Heart right ventricle (tissue), 16 donors: ENCODE measurements around the gene DYRK1A. TPM values are rescaled to one million over a fixed set of nuclear protein-coding genes. Genes with fewer than 3 reads are reported as not detected.

Source experiments
- ATAC-seq, 8 donors: fragments of 200-7000 bp; cut with Tn5 transposase; one replicate each; pipeline ENCODE4 v1.9.1; 2020; ENCODE audit warnings: mild to moderate bottlenecking in 8 of 8, moderate library complexity in 8 of 8, moderate number of reproducible peaks in 1 of 8
- DNase-seq, 2 donors: peaks; one replicate each; pipeline ENCODE4 v3.0.0-alpha.2; 2020
- H3K27ac ChIP-seq, 10 donors: fragments of 200-600 bp; sonication (generic) in 2 of 10; one replicate each; pipeline versions ENCODE4 v1.5.0 to v1.8.0; 2020 to 2022; ENCODE audit warnings: mild to moderate bottlenecking in 3 of 10
- H3K27me3 ChIP-seq, 7 donors: fragments of 200-600 bp; one replicate each; pipeline ENCODE4 v1.8.0; 2021 to 2022; ENCODE audit warnings: mild to moderate bottlenecking in 2 of 7
- H3K36me3 ChIP-seq, 9 donors: fragments of 200-600 bp; sonication (generic) in 1 of 9; one replicate each; pipeline versions ENCODE4 v1.5.0 to v1.8.0; 2020 to 2022; ENCODE audit warnings: mild to moderate bottlenecking in 2 of 9
- H3K4me1 ChIP-seq, 9 donors: fragments of 200-600 bp; sonication (generic) in 1 of 9; one replicate each; pipeline versions ENCODE4 v1.5.0 to v1.8.0; 2020 to 2022; ENCODE audit warnings: mild to moderate bottlenecking in 4 of 9
- H3K4me3 ChIP-seq, 10 donors: fragments of 200-600 bp; sonication (generic) in 2 of 10; one replicate each; pipeline versions ENCODE4 v1.5.0 to v1.8.0; 2020 to 2022; ENCODE audit warnings: mild to moderate bottlenecking in 7 of 10, moderate library complexity in 2 of 10
- H3K9me3 ChIP-seq, 11 donors: fragments of 200-600 bp in 10 of 11; sonication (generic) in 2 of 11; one replicate each; pipeline versions ENCODE4 v1.5.0 to v1.8.0; 2013 to 2022; ENCODE audit warnings: mild to moderate bottlenecking in 2 of 11, control low read depth in 1 of 11, moderate library complexity in 1 of 11
- WGBS, 2 donors: extraction: QIAGEN DNeasy Blood & Tissue Kit; methylation state at CpG; one replicate each; pipeline ENCODE4 v1.1.7; 2013; ENCODE audit warnings: inconsistent platforms in 1 of 2; 5-methylcytosine and 5-hydroxymethylcytosine counted together
- intact Hi-C, 10 donors: fragments of 100-400 bp; cut with DNase I; formaldehyde crosslinking; loops; one replicate each; pipeline versions ENCODE4 v1.11.1 to v1.14.2; 2022
- polyA plus RNA-seq, 2 donors: library from polyadenylated mRNA; stranded (reverse); fragments of 200-250 nt; gene quantifications; one replicate each; pipeline ENCODE4 v1.2.3, GENCODE V29; 2013
- total RNA-seq, 10 donors: library from RNA; stranded (reverse); fragmentation: NEBNext Ultra II Directional in 3 of 10; extraction: Animal tissue kit (Norgen Biotek cat#: 25700) in 3 of 10; gene quantifications; one replicate each; pipeline versions ENCODE4 v1.2.1 to v1.2.4, GENCODE V29; 2021 to 2023
- TF ChIP-seq, protein P1 (sequence below), 9 donors: fragments of 200-600 bp; sonication (generic) in 2 of 9; IDR thresholded peaks; one replicate each; pipeline versions ENCODE4 v1.5.0 to v1.8.0; 2021 to 2022; ENCODE audit warnings: antibody characterized with exemption in 9 of 9, mild to moderate bottlenecking in 5 of 9, moderate library complexity in 1 of 9
- donor health status: Arrhythmogenic right ventricular cardiomyopathy.
- donor health status: ischemic (EF 13 %, LVEDD 7.1; RV severe dilation, severe dysfunction).
- donor health status: healthy with polysubstance abuse.
- donor health status: DM: no; HTN: yes; CAD: no.
- donor health status: DM: no; HTN: no; CAD: no.
- donor health status: ischemic (EF 25% LVEDD 6.9; RV normal size, moderate dysfunction).
- donor health status: ischemic (EF 25% LVEDD 5.7; RV mildly dilated, moderate dysfunction).
- donor health status: healthy.
- donor health status: DM: yes; HTN: yes; CAD: no.
- donor health status: Ischemic cardiomyopathy.
- donor health status: ischemic (EF 35%, LVEDD 5.7; RV mildly dilated, moderate dysfunction).
- donor health status: nonischemic (EF 11% LVEDD 7.7; RV severe dilation, severe dysfunction).
- donor health status: DM: yes; HTN: yes; CAD: no.
- donor health status: PGD.
- donor health status: ischemic (EF 29% LVEDD 5.4; RV normal size, mild dysfunction).
- donor health status: nonischemic (EF 23%, LVEDD 6.1; RV moderate dilation, normal function).

Gene DYRK1A
- total and polyA plus RNA-seq, 12 donors = 24.7 to 94.2 (median 73.2) TPM

DNA sequence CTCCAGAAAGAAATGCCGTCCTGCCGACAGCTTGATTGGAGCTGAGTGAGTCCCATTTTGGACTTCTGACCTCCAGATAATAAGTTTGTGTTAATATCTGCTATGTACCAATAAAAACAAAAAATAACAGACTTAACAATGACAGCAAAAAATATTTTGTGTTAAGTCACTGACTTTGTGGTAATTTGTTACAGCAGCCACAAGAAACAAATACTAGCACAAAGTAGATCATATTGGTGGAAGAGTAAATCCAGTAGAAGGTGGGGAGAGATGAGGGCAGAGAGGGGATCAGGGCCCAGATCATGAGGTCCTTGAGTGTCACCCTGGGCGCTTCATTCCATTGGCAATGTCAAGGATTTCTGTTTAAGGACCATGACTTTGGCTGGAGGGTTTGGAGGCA is 168.6 kb downstream of the DYRK1A start:
- intact Hi-C loops = no loop called here
- Histone ChIP-seq H3K27ac (no peak overlapping the region), H3K4me3 (no peak overlapping the region), H3K4me1 (peaks cover 0 to 29% (median 14%) of the 10 kb centered on the region in 9 donors), H3K36me3 (no peaks in the 10 kb centered on the region), H3K9me3 (peaks cover 0 to 27% (median 10%) of the 10 kb centered on the region in 11 donors), H3K27me3 (peaks cover 0 to 21% (median 0%) of the 10 kb centered on the region in 7 donors)
- TF ChIP-seq, protein P1, sequence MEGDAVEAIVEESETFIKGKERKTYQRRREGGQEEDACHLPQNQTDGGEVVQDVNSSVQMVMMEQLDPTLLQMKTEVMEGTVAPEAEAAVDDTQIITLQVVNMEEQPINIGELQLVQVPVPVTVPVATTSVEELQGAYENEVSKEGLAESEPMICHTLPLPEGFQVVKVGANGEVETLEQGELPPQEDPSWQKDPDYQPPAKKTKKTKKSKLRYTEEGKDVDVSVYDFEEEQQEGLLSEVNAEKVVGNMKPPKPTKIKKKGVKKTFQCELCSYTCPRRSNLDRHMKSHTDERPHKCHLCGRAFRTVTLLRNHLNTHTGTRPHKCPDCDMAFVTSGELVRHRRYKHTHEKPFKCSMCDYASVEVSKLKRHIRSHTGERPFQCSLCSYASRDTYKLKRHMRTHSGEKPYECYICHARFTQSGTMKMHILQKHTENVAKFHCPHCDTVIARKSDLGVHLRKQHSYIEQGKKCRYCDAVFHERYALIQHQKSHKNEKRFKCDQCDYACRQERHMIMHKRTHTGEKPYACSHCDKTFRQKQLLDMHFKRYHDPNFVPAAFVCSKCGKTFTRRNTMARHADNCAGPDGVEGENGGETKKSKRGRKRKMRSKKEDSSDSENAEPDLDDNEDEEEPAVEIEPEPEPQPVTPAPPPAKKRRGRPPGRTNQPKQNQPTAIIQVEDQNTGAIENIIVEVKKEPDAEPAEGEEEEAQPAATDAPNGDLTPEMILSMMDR (IDR thresholded peaks at IDR 0.05) = no peak
- DNase-seq (no peak), ATAC-seq (no peak)
- WGBS, 2 donors = 91 to 92% methylated on average over 3 of the region's 3 CpGs

DNA sequence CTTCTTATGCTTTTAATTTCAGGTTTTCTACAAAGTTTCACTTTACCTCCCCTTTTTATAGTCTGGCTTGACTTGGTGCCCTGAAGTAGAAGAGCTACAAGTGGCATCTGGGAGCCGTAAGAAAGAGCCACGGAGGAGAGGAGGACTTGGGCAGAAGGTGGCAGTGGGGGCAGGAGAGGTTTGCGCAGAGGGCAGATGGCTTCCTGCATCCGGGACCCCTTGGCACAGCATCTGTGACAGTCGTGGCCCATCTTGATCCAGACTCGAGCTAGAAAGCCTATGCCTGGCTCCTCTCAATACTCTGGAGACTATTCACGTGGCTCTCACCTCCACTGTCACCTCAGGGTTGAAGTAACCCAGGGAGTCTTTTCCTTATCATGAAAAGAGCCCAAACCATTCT is 169.1 kb downstream of the DYRK1A start:
- Histone ChIP-seq H3K4me1 (peaks cover 0 to 24% (median 12%) of the 10 kb centered on the region in 9 donors), H3K36me3 (no peaks in the 10 kb centered on the region), H3K27ac (no peak overlapping the region), H3K4me3 (no peak overlapping the region), H3K27me3 (peaks cover 0 to 16% (median 0%) of the 10 kb centered on the region in 7 donors), H3K9me3 (peaks cover 0 to 27% (median 10%) of the 10 kb centered on the region in 11 donors)
- DNase-seq (no peak), ATAC-seq (no peak)
- WGBS, 2 donors = 88 to 92% methylated on average over 7 of the region's 7 CpGs
- intact Hi-C loops = no loop called here
- TF ChIP-seq, protein P1 (IDR thresholded peaks at IDR 0.05) = no peak

DNA sequence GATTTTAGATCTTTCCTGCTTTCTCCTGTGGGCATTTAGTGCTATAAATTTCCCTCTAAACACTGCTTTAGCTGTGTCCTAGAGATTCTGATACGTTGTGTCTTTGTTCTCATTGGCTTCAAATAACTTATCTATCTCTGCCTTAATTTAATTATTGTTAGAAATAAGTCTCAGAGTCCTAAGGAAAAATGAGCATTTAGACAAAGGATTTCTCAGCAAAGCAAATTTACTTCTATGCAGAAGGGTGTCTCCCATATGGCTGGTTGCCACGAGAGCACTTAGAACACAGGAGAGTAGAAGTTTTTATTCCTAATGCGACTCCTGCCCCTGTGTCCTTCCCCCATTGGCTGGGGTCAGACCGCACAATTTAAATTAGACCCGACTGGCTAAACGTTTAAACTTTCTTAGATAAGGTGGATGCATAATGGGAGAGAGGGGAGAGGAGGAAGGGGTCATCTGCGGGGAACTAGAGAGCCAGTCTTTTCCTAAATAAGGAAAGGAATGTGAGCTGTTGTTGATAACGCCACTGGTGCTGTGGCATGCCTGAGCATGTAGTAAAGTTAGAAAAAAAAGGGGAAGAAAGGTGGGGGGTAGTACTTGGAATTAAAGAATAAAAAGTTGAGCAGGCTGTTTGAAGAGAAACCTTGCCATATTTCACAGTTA is 170.2 kb downstream of the DYRK1A start:
- Histone ChIP-seq H3K36me3 (no peaks in the 10 kb centered on the region), H3K27me3 (peaks cover 0 to 6% (median 0%) of the 10 kb centered on the region in 7 donors), H3K4me1 (peaks cover 0 to 14% (median 2%) of the 10 kb centered on the region in 9 donors), H3K4me3 (no peak overlapping the region), H3K9me3 (peaks cover 0 to 31% (median 10%) of the 10 kb centered on the region in 11 donors), H3K27ac (no peak overlapping the region)
- intact Hi-C loops = no loop called here
- no peak for DNase-seq
- no peak for ATAC-seq
- TF ChIP-seq, protein P1 (IDR thresholded peaks at IDR 0.05) = no peak
- WGBS, 2 donors = 40 to 46% methylated on average over 8 of the region's 8 CpGs

DNA sequence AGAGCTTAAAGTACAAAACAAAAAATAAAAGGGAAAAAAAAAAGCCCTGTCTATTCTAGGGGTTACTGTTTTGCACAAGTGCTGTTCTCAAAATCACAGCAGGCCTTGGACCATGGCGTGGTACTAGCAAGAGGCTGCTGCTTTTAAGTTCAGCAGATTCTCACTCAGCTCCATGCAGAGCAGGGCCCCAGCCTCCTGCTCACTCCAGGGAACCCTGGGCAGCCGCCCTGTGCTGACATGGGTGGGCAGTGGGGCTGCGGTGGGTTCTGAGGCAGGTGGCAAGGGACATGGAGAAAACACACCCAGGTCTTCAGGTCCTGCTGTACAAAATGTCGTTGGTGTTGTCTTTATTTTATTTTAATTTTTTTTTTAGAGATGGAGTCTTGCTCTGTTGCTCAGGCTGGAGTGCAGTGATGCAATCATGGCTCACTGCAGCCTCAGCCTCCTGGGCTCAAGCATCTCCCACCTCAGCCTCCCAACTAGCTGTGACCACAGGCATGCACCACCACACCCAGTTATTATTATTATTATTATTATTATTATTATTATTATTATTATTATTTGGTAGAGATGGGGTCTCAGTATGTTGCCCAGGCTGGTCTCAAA is 170.9 kb downstream of the DYRK1A start:
- no peaks in the 10 kb centered on the region for H3K36me3 ChIP-seq
- intact Hi-C loops = no loop called here
- DNase-seq = no peak
- H3K27me3 ChIP-seq = no peaks in the 10 kb centered on the region
- peaks cover 0 to 34% (median 15%) of the 10 kb centered on the region in 11 donors for H3K9me3 ChIP-seq
- ATAC-seq = no peak
- H3K4me3 ChIP-seq = no peak overlapping the region
- H3K27ac ChIP-seq = no peak overlapping the region
- 92 to 93% methylated on average over 4 of the region's 4 CpGs for WGBS, 2 donors
- peaks cover 0 to 10% (median 0%) of the 10 kb centered on the region in 9 donors for H3K4me1 ChIP-seq
- TF ChIP-seq, protein P1 (IDR thresholded peaks at IDR 0.05) = no peak
